Measurements from ENCODE around the gene TRAF3. TPM values are rescaled to one million over a fixed set of nuclear protein-coding genes. Genes with fewer than 3 reads are reported as not detected.

The TRAF3 gene
- total RNA-seq, 2 donors from 2014 or later: 20.8 to 26.0 TPM

GRCh38 chr14:102748806-102749205 is 28.4 kb upstream of the TRAF3 start:
- intact Hi-C loops (cut with DNase I): no loop called here
- TF ChIP-seq, protein P1, sequence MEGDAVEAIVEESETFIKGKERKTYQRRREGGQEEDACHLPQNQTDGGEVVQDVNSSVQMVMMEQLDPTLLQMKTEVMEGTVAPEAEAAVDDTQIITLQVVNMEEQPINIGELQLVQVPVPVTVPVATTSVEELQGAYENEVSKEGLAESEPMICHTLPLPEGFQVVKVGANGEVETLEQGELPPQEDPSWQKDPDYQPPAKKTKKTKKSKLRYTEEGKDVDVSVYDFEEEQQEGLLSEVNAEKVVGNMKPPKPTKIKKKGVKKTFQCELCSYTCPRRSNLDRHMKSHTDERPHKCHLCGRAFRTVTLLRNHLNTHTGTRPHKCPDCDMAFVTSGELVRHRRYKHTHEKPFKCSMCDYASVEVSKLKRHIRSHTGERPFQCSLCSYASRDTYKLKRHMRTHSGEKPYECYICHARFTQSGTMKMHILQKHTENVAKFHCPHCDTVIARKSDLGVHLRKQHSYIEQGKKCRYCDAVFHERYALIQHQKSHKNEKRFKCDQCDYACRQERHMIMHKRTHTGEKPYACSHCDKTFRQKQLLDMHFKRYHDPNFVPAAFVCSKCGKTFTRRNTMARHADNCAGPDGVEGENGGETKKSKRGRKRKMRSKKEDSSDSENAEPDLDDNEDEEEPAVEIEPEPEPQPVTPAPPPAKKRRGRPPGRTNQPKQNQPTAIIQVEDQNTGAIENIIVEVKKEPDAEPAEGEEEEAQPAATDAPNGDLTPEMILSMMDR (IDR thresholded peaks at IDR 0.05): no peak
- H3K36me3 ChIP-seq: no peaks in the 10 kb centered on the region
- H3K27me3 ChIP-seq: no peaks in the 10 kb centered on the region
- H3K9me3 ChIP-seq: no peaks in the 10 kb centered on the region
- no peak overlapping the region for H3K27ac ChIP-seq
- no peak overlapping the region for H3K4me3 ChIP-seq
- H3K9ac ChIP-seq (ENCODE audit: low read depth in 2 of 2, low read length in 2 of 2): no peak overlapping the region
- DNase-seq: no peak
- H3K4me1 ChIP-seq: no peaks in the 10 kb centered on the region

DNA sequence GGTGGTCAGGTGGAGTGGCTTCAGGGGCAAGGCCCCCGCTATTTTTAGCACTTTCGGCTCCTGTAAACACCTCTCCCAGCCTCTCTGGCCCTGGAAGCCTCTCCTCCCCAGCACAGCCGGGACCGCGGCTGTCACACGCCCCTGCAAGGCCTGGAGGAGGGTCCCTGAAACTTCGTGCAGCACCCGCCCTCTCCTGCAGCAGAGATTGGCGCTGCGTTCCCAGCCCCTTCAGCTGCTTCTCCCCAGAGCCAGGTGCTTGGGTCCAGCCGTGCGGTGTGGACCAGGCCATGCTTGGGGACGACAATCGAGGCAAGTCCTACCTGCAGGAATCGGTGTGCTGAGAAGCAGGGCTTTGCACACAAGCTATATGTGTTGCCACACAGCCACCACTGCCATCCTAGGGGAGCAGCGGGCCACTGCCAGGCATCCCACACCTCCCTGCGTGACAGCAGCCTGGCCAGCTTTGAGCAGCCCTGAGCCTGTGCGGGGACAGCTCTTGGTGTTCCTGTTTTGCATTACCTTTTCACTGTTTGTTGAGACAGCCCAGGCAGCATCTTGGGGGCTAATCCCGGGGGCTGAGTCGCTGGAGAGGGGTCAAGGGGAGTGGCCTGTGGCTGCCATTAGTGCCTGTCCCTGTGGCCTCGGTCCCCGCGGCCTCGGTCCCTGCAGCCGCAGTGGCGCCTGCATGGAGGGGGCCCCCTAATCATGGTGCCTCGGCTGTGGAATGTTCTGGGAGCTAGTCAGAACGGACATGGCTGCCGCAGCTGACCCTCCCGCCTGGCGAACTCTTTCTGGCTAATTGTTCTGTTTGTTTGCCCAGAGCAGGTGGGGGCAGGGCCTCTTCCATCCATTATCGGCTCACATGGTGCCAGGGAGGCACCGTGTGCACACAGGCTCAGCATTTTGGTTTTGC is 27.6 kb upstream of the TRAF3 start:
- no peak for DNase-seq
- no peak overlapping the region for H3K4me3 ChIP-seq

GRCh38 chr14:102750376-102750775 is 26.9 kb upstream of the TRAF3 start:
- H3K9ac ChIP-seq (ENCODE audit: low read depth in 2 of 2, low read length in 2 of 2): no peak overlapping the region
- DNase-seq: no peak

More for the DNA sequence above, 27.6 kb upstream of the TRAF3 start:
- Histone ChIP-seq H3K9ac (ENCODE audit: low read depth in 2 of 2, low read length in 2 of 2) (no peak overlapping the region), H3K27ac (no peak overlapping the region), H3K9me3 (no peaks in the 10 kb centered on the region), H3K36me3 (no peaks in the 10 kb centered on the region), H3K27me3 (no peaks in the 10 kb centered on the region), H3K4me1 (no peaks in the 10 kb centered on the region)
- intact Hi-C loops (cut with DNase I): no loop called here
- TF ChIP-seq, protein P1 (IDR thresholded peaks at IDR 0.05): no peak

DNA sequence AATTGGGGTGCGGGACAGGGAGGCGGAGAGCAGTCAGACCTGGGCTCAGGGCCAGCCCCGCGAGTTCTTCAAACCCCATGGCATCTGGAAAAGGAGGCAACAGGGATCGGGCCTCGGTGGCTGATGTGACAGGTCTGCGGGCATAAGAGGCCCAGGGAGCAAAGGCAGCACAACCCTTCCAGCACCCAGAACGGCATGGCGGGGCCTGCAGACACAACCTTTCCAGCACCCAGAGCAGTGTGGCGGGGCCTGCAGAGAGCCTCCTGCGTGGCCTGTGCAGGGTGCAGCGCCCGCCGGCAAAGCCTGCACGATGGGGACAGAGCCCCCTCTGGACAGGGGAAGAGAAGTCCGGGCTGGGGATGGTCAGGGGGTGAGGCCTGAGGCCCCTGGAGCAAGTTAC is 26.2 kb upstream of the TRAF3 start:
- H3K9ac ChIP-seq (ENCODE audit: low read depth in 2 of 2, low read length in 2 of 2): no peak overlapping the region
- no peaks in the 10 kb centered on the region for H3K36me3 ChIP-seq
- intact Hi-C loops (cut with DNase I): no loop called here
- no peaks in the 10 kb centered on the region for H3K9me3 ChIP-seq
- no peak overlapping the region for H3K27ac ChIP-seq
- no peaks in the 10 kb centered on the region for H3K4me1 ChIP-seq
- no peak for DNase-seq
- H3K4me3 ChIP-seq: no peak overlapping the region
- TF ChIP-seq, protein P1 (IDR thresholded peaks at IDR 0.05): no peak
- H3K27me3 ChIP-seq: no peaks in the 10 kb centered on the region

More at GRCh38 chr14:102750376-102750775, 26.9 kb upstream of the TRAF3 start:
- no peak overlapping the region for H3K4me3 ChIP-seq
- H3K27ac ChIP-seq: no peak overlapping the region
- H3K4me1 ChIP-seq: no peaks in the 10 kb centered on the region
- no peaks in the 10 kb centered on the region for H3K36me3 ChIP-seq
- intact Hi-C loops (cut with DNase I): no loop called here
- H3K27me3 ChIP-seq: no peaks in the 10 kb centered on the region
- TF ChIP-seq, protein P1 (IDR thresholded peaks at IDR 0.05): no peak
- H3K9me3 ChIP-seq: no peaks in the 10 kb centered on the region

- no peaks in the 10 kb centered on the region for H3K36me3 ChIP-seq
- H3K27ac ChIP-seq: no peak overlapping the region
- no peaks in the 10 kb centered on the region for H3K27me3 ChIP-seq
- no peak overlapping the region for H3K9ac ChIP-seq (ENCODE audit: low read depth in 2 of 2, low read length in 2 of 2)
- H3K9me3 ChIP-seq: no peaks in the 10 kb centered on the region
- TF ChIP-seq, protein P1 (IDR thresholded peaks at IDR 0.05): no peak
- no peaks in the 10 kb centered on the region for H3K4me1 ChIP-seq
- DNase-seq: no peak
- H3K4me3 ChIP-seq: no peak overlapping the region
- intact Hi-C loops (cut with DNase I): no loop called here
These were observed 24.9 kb upstream of the TRAF3 start for GRCh38 chr14:102752239-102752847.
